ENCODE measurements around the gene DPF3. TPM values are rescaled to one million over a fixed set of nuclear protein-coding genes. Genes with fewer than 3 reads are reported as not detected.

The DPF3 gene
- polyA plus RNA-seq, 1 experiment: 3.6 TPM

DNA sequence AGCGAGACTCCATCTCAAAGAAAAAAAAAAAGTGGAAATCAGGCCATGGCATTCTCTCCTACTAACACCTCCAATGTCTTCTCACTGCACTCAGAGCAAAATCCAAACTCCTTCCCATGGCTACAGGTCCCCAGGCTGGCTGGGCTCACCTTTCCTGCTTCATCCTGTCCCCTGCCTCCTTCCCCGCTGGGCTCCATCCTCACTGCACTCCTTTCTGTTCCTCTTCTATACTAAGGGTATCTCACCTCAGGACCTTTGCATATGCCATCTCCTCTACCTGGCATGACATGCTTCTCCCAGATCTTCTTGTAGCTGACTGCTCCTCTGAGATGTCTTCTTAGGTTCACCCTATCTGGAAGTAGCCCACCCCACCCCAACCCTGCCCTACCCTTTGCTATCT, 111.1 kb downstream of the DPF3 start:
- POLR2A ChIA-PET: no interaction called here
- H3K27me3 ChIP-seq (ENCODE audit: control insufficient read depth, insufficient read depth, low read length): no peaks in the 10 kb centered on the region
- CTCF ChIA-PET: no interaction called here
- H3K36me3 ChIP-seq (ENCODE audit: control insufficient read depth, insufficient read depth, low read length): no peaks in the 10 kb centered on the region; the same call in 1 of the 2 replicates
- TF ChIP-seq, protein P1, sequence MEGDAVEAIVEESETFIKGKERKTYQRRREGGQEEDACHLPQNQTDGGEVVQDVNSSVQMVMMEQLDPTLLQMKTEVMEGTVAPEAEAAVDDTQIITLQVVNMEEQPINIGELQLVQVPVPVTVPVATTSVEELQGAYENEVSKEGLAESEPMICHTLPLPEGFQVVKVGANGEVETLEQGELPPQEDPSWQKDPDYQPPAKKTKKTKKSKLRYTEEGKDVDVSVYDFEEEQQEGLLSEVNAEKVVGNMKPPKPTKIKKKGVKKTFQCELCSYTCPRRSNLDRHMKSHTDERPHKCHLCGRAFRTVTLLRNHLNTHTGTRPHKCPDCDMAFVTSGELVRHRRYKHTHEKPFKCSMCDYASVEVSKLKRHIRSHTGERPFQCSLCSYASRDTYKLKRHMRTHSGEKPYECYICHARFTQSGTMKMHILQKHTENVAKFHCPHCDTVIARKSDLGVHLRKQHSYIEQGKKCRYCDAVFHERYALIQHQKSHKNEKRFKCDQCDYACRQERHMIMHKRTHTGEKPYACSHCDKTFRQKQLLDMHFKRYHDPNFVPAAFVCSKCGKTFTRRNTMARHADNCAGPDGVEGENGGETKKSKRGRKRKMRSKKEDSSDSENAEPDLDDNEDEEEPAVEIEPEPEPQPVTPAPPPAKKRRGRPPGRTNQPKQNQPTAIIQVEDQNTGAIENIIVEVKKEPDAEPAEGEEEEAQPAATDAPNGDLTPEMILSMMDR (IDR thresholded peaks at IDR 0.05; ENCODE audit: insufficient read depth, low read depth, low read length): no peak
- H3K4me3 ChIP-seq (ENCODE audit: low read depth, low read length): no peak overlapping the region
- DNase-seq (ENCODE audit: low read depth): no peak

DNA sequence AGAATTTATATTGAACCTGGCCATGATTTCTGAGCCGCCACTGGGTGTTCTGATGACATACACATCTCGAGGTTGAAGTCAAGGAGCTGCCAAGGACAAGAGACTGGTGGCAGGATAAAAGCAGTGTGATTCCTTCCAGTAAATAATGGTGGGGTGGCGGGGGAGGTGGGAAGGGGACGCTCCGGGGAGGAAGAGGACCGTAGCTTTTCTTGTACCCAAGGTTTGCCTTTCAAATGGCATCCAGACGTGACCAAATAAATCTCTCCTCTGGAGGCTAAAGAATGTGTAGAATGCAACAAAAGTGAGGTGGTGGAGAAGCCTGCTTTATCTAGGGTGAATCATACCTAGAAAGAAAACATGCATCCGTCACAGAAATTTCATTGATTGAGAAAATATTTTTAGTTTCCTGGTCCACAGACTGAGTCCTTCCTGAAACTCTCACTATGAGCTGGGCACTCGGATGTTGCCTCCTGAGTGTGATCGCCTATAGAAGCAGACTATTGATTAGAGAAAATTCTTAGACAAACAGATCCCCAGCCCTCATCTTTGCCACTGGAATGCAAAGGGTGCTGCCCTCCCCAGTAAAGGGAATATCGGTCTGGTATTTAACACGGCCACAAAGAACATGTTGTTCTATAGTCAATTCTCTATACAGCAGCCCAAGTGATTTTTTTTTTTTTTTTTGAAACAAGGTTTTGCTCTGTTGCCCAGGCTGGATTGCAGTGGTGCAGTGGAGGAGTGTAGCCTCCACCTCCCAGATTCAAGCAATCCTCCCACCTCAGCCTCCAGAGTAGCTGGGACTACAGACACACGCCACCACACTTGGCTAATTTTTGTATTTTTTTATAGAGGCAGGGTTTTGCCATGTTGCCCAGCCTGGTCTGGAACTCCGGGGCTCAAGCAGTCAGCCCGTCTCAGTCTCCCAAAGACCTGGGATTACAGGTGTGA, 112.1 kb downstream of the DPF3 start:
- TF ChIP-seq, protein P1 (IDR thresholded peaks at IDR 0.05; ENCODE audit: insufficient read depth, low read depth, low read length): no peak
- H3K27me3 ChIP-seq (ENCODE audit: control insufficient read depth, insufficient read depth, low read length): no peaks in the 10 kb centered on the region
- H3K36me3 ChIP-seq (ENCODE audit: control insufficient read depth, insufficient read depth, low read length): no peaks in the 10 kb centered on the region; the same call in 1 of the 2 replicates
- CTCF ChIA-PET: interaction anchor here (0.9 to 1.6 kb wide), 3 partner anchors 8 to 25 kb away, joined by 3 to 4 read pairs (median 3); no protein-coding TSS in a partner anchor
- POLR2A ChIA-PET: no interaction called here
- DNase-seq (ENCODE audit: low read depth): no peak
- H3K4me3 ChIP-seq (ENCODE audit: low read depth, low read length): no peak overlapping the region

DNA sequence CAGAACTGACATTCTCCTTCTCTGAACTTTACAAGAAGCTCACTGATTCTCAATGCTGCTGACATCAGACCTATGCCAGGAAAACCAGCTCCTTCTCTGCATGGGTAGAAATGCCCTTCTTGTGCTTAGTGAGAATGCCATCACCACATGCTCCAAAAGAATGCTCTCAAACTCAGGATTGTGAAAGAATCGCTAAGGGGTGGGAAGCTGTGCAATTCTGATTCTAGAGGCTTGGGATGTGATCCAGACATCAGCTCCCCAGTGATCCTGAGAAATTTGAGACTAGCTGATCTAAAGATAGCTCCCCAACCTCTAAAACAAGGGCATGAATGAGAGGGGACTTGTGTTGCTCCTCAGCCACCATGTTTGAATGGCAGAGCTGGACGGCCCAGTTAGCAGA, 113.2 kb downstream of the DPF3 start:
- Histone ChIP-seq H3K36me3 (ENCODE audit: control insufficient read depth, insufficient read depth, low read length) (no peaks in the 10 kb centered on the region; the same call in 1 of the 2 replicates), H3K27me3 (ENCODE audit: control insufficient read depth, insufficient read depth, low read length) (no peaks in the 10 kb centered on the region), H3K4me3 (ENCODE audit: low read depth, low read length) (no peak overlapping the region)
- CTCF ChIA-PET: interaction anchor here (1.1 to 1.6 kb wide), 2 partner anchors 11 to 24 kb away, joined by 3 to 4 read pairs; no protein-coding TSS in a partner anchor
- TF ChIP-seq, protein P1 (IDR thresholded peaks at IDR 0.05; ENCODE audit: insufficient read depth, low read depth, low read length): no peak
- POLR2A ChIA-PET: interaction anchor here (0.6 kb wide), 1 partner anchor 92 kb away, joined by 7 read pairs; no protein-coding TSS in a partner anchor
- peak; percentile 61 for DNase-seq (ENCODE audit: low read depth)

DNA sequence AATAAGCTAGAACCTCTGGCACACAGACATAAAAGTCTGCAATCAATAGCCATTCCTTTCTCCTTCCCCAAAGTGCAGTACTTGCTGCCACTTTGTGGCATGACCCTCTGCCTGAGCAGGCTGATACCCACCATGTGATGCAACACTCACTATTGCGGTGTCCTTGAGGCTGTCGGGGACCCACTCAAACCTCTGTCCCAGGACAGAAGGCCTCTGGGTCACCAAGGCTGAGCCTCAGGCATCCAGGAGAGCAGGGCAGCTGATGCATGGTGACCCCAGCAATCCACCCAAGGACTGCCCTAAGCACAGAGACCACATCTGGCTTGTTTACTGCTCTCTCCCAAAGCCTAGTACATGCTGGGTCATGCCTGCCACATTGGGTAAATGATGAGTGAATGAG, 114.2 kb downstream of the DPF3 start:
- no peaks in the 10 kb centered on the region for H3K27me3 ChIP-seq (ENCODE audit: control insufficient read depth, insufficient read depth, low read length)
- ChIA-PET CTCF (no interaction called here), POLR2A (no interaction called here)
- TF ChIP-seq, protein P1 (IDR thresholded peaks at IDR 0.05; ENCODE audit: insufficient read depth, low read depth, low read length): no peak
- no peak for DNase-seq (ENCODE audit: low read depth)
- no peak overlapping the region for H3K4me3 ChIP-seq (ENCODE audit: low read depth, low read length)
- no peaks in the 10 kb centered on the region for H3K36me3 ChIP-seq (ENCODE audit: control insufficient read depth, insufficient read depth, low read length)

DNA sequence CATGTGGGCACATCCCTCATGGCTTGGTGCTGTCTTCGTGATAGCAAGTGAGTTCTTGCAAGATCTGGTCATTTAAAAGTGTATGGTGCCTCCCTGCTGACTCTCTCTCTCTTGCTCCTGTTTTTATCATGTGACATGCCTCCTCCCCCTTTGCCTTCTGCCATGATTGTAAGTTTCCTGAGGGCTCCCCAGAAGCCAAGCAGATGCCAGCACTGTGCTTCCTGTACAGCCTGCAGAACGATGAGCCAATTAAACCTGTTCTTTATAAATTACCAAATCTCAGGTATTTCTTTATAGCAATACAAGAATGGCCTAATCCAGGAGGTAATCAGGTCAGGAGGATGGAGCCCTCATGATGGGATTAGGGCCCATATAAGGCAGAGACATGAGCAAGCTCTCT, 116.3 kb downstream of the DPF3 start:
- TF ChIP-seq, protein P1 (IDR thresholded peaks at IDR 0.05; ENCODE audit: insufficient read depth, low read depth, low read length): no peak
- Histone ChIP-seq H3K36me3 (ENCODE audit: control insufficient read depth, insufficient read depth, low read length) (no peaks in the 10 kb centered on the region), H3K4me3 (ENCODE audit: low read depth, low read length) (no peak overlapping the region), H3K27me3 (ENCODE audit: control insufficient read depth, insufficient read depth, low read length) (no peaks in the 10 kb centered on the region)
- CTCF ChIA-PET: no interaction called here
- POLR2A ChIA-PET: no interaction called here
- DNase-seq (ENCODE audit: low read depth): no peak
